ENCODE measurements around the gene WDR35.
"Not testable (repeated sequence)": the region's sequence is repeated elsewhere in the genome, so short reads cannot be mapped to it uniquely, and the experiment has no call there.

The WDR35 gene

GRCh38 chr2:19895535-19895934 is 94.4 kb downstream of the WDR35 start:
- DNase-seq (ENCODE audit: low spot score): no peak
- no peak for FAIRE-seq

- DNase-seq (ENCODE audit: low spot score) (no peak), FAIRE-seq (no peak)
Measured at GRCh38 chr2:19894134-19894792, 95.6 kb downstream of the WDR35 start.

- no peak for FAIRE-seq
- no peak for DNase-seq (ENCODE audit: low spot score)
Measured at GRCh38 chr2:19893520-19894133, 96.3 kb downstream of the WDR35 start.

GRCh38 chr2:19891971-19892370 is 97.9 kb downstream of the WDR35 start:
- FAIRE-seq; DNase-seq (ENCODE audit: low spot score): not testable (repeated sequence)

GRCh38 chr2:19890104-19890503 is 99.8 kb downstream of the WDR35 start:
- DNase-seq (ENCODE audit: low spot score): no peak
- FAIRE-seq: no peak

GRCh38 chr2:19888831-19889230 is 101.1 kb downstream of the WDR35 start:
- DNase-seq (ENCODE audit: low spot score) (peak; percentile 2), FAIRE-seq (no peak)

GRCh38 chr2:19887510-19887909 is 102.4 kb downstream of the WDR35 start:
- FAIRE-seq: no peak

GRCh38 chr2:19886261-19886660 is 103.6 kb downstream of the WDR35 start:
- FAIRE-seq (no peak), DNase-seq (ENCODE audit: low spot score) (no peak)

More at GRCh38 chr2:19887510-19887909, 102.4 kb downstream of the WDR35 start:
- DNase-seq (ENCODE audit: low spot score): no peak

GRCh38 chr2:19885791-19886190 is 104.1 kb downstream of the WDR35 start:
- FAIRE-seq: no peak

GRCh38 chr2:19883971-19884720 is 105.8 kb downstream of the WDR35 start:
- FAIRE-seq: no peak
- no peak for DNase-seq (ENCODE audit: low spot score)

More at GRCh38 chr2:19885791-19886190, 104.1 kb downstream of the WDR35 start:
- no peak for DNase-seq (ENCODE audit: low spot score)

GRCh38 chr2:19883486-19883885 is 106.4 kb downstream of the WDR35 start:
- FAIRE-seq (no peak), DNase-seq (ENCODE audit: low spot score) (no peak)

GRCh38 chr2:19882286-19882685 is 107.6 kb downstream of the WDR35 start:
- no peak for FAIRE-seq
- DNase-seq (ENCODE audit: low spot score): no peak

GRCh38 chr2:19881908-19882265 is 108.0 kb downstream of the WDR35 start:
- DNase-seq (ENCODE audit: low spot score): no peak
- FAIRE-seq: no peak

- FAIRE-seq: no peak
Measured at GRCh38 chr2:19881221-19881907, 108.5 kb downstream of the WDR35 start.

GRCh38 chr2:19880191-19880590 is 109.7 kb downstream of the WDR35 start:
- FAIRE-seq; DNase-seq (ENCODE audit: low spot score): not testable (repeated sequence)

More at GRCh38 chr2:19881221-19881907, 108.5 kb downstream of the WDR35 start:
- no peak for DNase-seq (ENCODE audit: low spot score)

GRCh38 chr2:19879120-19879519 is 110.8 kb downstream of the WDR35 start:
- FAIRE-seq: no peak
- DNase-seq (ENCODE audit: low spot score): no peak

GRCh38 chr2:19878268-19879046 is 111.4 kb downstream of the WDR35 start:
- DNase-seq (ENCODE audit: low spot score) (no peak), FAIRE-seq (no peak)

GRCh38 chr2:19876751-19877150 is 113.2 kb downstream of the WDR35 start:
- no peak for DNase-seq (ENCODE audit: low spot score)
- no peak for FAIRE-seq

GRCh38 chr2:19875280-19875679 is 114.6 kb downstream of the WDR35 start:
- no peak for DNase-seq (ENCODE audit: low spot score)
- FAIRE-seq: no peak

GRCh38 chr2:19874726-19875125 is 115.2 kb downstream of the WDR35 start:
- FAIRE-seq (no peak), DNase-seq (ENCODE audit: low spot score) (no peak)

- DNase-seq (ENCODE audit: low spot score): no peak
- no peak for FAIRE-seq
Measured at GRCh38 chr2:19873014-19873413, 116.9 kb downstream of the WDR35 start.
